Osteoblast (primary cell): ENCODE measurements around the gene XBP1. TPM values are rescaled to one million over a fixed set of nuclear protein-coding genes. Genes with fewer than 3 reads are reported as not detected.

ENCODE experiments used
- DNase-seq: peaks from one replicate; pipeline ENCODE4 v3.0.0; 2011; ENCODE audit warnings: low spot score, mixed read lengths; ENCODE audit not compliant: insufficient read length; ENCODE audit errors: missing footprints
- H2AFZ ChIP-seq: 2 replicates; pipeline ENCODE4 v1.6.0; 2011; ENCODE audit warnings: mild to moderate bottlenecking, low read length
- H3K27ac ChIP-seq: 2 replicates; pipeline ENCODE4 v1.5.1; 2011; ENCODE audit warnings: mild to moderate bottlenecking, low read depth, low read length, moderate library complexity
- H3K27me3 ChIP-seq: 2 replicates; pipeline ENCODE4 v1.6.0; 2012; ENCODE audit warnings: mild to moderate bottlenecking, control low read depth, inconsistent platforms, low read length, moderate library complexity; ENCODE audit not compliant: insufficient read depth
- H3K36me3 ChIP-seq: 2 replicates; pipeline ENCODE4 v1.5.1; 2011; ENCODE audit warnings: mild to moderate bottlenecking, low read length, control low read depth, moderate library complexity; ENCODE audit not compliant: insufficient read depth
- H3K4me1 ChIP-seq: 2 replicates; pipeline ENCODE4 v1.5.1; 2011; ENCODE audit warnings: mild to moderate bottlenecking, low read length, control low read depth, moderate library complexity; ENCODE audit not compliant: insufficient read depth
- H3K4me2 ChIP-seq: 2 replicates; pipeline ENCODE4 v1.6.0; 2011; ENCODE audit warnings: mild to moderate bottlenecking, low read length; ENCODE audit not compliant: insufficient read depth
- H3K4me3 ChIP-seq: fragments of 200-600 bp; sonication (generic); 3 replicates; pipeline ENCODE4 v1.5.1; 2012; ENCODE audit warnings: mild to moderate bottlenecking, low read length, inconsistent platforms; ENCODE audit not compliant: insufficient read depth
- H3K79me2 ChIP-seq: 2 replicates; pipeline ENCODE4 v1.6.0; 2012; ENCODE audit warnings: mild to moderate bottlenecking, low read length, control low read depth, inconsistent platforms; ENCODE audit not compliant: insufficient read depth
- H3K9me3 ChIP-seq: 2 replicates; pipeline ENCODE4 v1.5.1; 2011; ENCODE audit warnings: low read depth, low read length, control low read depth
- H4K20me1 ChIP-seq: 2 replicates; pipeline ENCODE4 v1.6.0; 2012; ENCODE audit warnings: mild to moderate bottlenecking, low read length, control low read depth; ENCODE audit not compliant: insufficient read depth
- total RNA-seq: library from RNA; depleted of rRNA; stranded (reverse); fragments of >200 nt; gene quantifications from 2 replicates; pipeline ENCODE4 v1.2.3, GENCODE V29; 2012
- TF ChIP-seq, protein P1 (sequence below): IDR thresholded peaks from 2 replicates; pipeline ENCODE4 v1.5.1; 2011; ENCODE audit warnings: mild to moderate bottlenecking, low read depth, low read length, moderate library complexity; ENCODE audit errors: extremely low read depth

XBP1 gene
- total RNA-seq, 1 donor, result 219 TPM

- Histone ChIP-seq H3K27ac (no peak overlapping the region), H3K27me3 (no peaks in the 10 kb centered on the region), H2AFZ (no peak overlapping the region), H3K4me3 (no peak overlapping the region), H3K9me3 (no peaks in the 10 kb centered on the region), H3K4me1 (peaks cover 4% of the 10 kb centered on the region), H3K4me2 (no peak overlapping the region), H4K20me1 (peaks cover 4% of the 10 kb centered on the region), H3K79me2 (no peaks in the 10 kb centered on the region), H3K36me3 (peaks cover 6% of the 10 kb centered on the region)
- DNase-seq, result no peak
- TF ChIP-seq, protein P1, sequence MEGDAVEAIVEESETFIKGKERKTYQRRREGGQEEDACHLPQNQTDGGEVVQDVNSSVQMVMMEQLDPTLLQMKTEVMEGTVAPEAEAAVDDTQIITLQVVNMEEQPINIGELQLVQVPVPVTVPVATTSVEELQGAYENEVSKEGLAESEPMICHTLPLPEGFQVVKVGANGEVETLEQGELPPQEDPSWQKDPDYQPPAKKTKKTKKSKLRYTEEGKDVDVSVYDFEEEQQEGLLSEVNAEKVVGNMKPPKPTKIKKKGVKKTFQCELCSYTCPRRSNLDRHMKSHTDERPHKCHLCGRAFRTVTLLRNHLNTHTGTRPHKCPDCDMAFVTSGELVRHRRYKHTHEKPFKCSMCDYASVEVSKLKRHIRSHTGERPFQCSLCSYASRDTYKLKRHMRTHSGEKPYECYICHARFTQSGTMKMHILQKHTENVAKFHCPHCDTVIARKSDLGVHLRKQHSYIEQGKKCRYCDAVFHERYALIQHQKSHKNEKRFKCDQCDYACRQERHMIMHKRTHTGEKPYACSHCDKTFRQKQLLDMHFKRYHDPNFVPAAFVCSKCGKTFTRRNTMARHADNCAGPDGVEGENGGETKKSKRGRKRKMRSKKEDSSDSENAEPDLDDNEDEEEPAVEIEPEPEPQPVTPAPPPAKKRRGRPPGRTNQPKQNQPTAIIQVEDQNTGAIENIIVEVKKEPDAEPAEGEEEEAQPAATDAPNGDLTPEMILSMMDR, result no peak
Observed at GRCh38 chr22:28817064-28817463, 16.7 kb upstream of the XBP1 start.

GRCh38 chr22:28815729-28816128, 15.4 kb upstream of the XBP1 start:
- H3K27me3 ChIP-seq, result no peaks in the 10 kb centered on the region
- peaks cover 4% of the 10 kb centered on the region for H4K20me1 ChIP-seq
- H3K27ac ChIP-seq, result no peak overlapping the region
- H3K4me2 ChIP-seq, result no peak overlapping the region
- TF ChIP-seq, protein P1, result no peak
- no peaks in the 10 kb centered on the region for H3K9me3 ChIP-seq
- H3K79me2 ChIP-seq, result no peaks in the 10 kb centered on the region
- H3K4me3 ChIP-seq, result no peak overlapping the region
- H3K36me3 ChIP-seq, result peaks cover 6% of the 10 kb centered on the region
- H3K4me1 ChIP-seq, result peaks cover 4% of the 10 kb centered on the region
- DNase-seq, result no peak
- H2AFZ ChIP-seq, result no peak overlapping the region

DNA sequence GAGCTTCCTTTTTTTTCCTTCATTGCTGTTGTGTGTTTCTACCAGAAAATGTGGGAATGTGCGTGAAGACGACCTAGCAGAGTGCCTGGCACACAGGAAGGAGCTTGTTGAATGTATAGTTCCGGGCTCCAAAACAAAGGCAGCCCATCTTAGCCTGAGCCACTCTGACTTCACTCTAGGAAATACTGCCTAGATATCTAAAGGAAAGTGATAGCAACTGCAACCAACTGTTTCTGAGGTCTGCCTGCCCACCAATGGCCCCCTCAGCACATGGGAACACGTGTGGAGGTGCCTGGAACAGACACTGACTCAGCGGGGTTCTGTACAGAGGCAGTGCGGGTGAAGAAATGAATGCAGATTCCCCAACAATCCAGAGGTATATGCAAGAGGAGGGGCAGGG, 14.7 kb upstream of the XBP1 start:
- no peaks in the 10 kb centered on the region for H3K79me2 ChIP-seq
- H4K20me1 ChIP-seq, result peaks cover 4% of the 10 kb centered on the region
- no peak overlapping the region for H3K4me2 ChIP-seq
- TF ChIP-seq, protein P1, result no peak
- H3K4me1 ChIP-seq, result peaks cover 4% of the 10 kb centered on the region
- H3K4me3 ChIP-seq, result no peak overlapping the region
- peaks cover 6% of the 10 kb centered on the region for H3K36me3 ChIP-seq
- DNase-seq, result no peak
- H3K27ac ChIP-seq, result no peak overlapping the region
- no peaks in the 10 kb centered on the region for H3K9me3 ChIP-seq
- H3K27me3 ChIP-seq, result no peaks in the 10 kb centered on the region
- no peak overlapping the region for H2AFZ ChIP-seq

- DNase-seq, result no peak
- Histone ChIP-seq H3K27me3 (no peaks in the 10 kb centered on the region), H2AFZ (no peak overlapping the region), H3K79me2 (no peaks in the 10 kb centered on the region), H3K9me3 (no peaks in the 10 kb centered on the region), H3K36me3 (peaks cover 6% of the 10 kb centered on the region), H3K4me1 (peaks cover 4% of the 10 kb centered on the region), H4K20me1 (peaks cover 4% of the 10 kb centered on the region), H3K4me2 (no peak overlapping the region), H3K27ac (no peak overlapping the region), H3K4me3 (no peak overlapping the region)
- TF ChIP-seq, protein P1, result no peak
Observed at GRCh38 chr22:28813772-28814518, 13.6 kb upstream of the XBP1 start.
